HL-60 (cell line): ENCODE data around the gene AKT1.
A peak's percentile ranks its signal among the peaks of the same experiment; 100 is the strongest.

Source experiments
- DNase-seq, 2 experiments: peaks; one replicate each; pipeline ENCODE4 v3.0.0-alpha.2; 2010 to 2020; ENCODE audit warnings: low read depth in 1 of 2, low spot score in 1 of 2
- H3K27ac ChIP-seq: fragments of 250-450 bp; sonication (Bioruptor Pico); replicated peaks from 2 replicates; pipeline ENCODE4 v1.5.1; 2020; ENCODE audit warnings: mild to moderate bottlenecking, moderate library complexity
- H3K27me3 ChIP-seq: fragments of 250-450 bp; sonication (Bioruptor Pico); 2 replicates; pipeline ENCODE4 v1.5.1; 2021; ENCODE audit warnings: mild to moderate bottlenecking, moderate library complexity; ENCODE audit not compliant: insufficient read depth, poor library complexity, severe bottlenecking
- H3K4me3 ChIP-seq: replicated peaks from 2 replicates; pipeline ENCODE4 v1.5.1; 2011; ENCODE audit warnings: mild to moderate bottlenecking, control low read depth, low read length; ENCODE audit not compliant: insufficient read depth
- GABPA ChIP-seq: IDR thresholded peaks from 2 replicates; pipeline ENCODE4 v1.6.1; 2012; ENCODE audit warnings: low read depth
- POLR2AphosphoS5 ChIP-seq: IDR thresholded peaks from 2 replicates; pipeline ENCODE4 v1.6.1; 2012; ENCODE audit warnings: low read depth
- REST ChIP-seq: IDR thresholded peaks from 2 replicates; pipeline ENCODE4 v1.6.1; 2012; ENCODE audit warnings: low read depth; ENCODE audit not compliant: insufficient replicate concordance
- SPI1 ChIP-seq: IDR thresholded peaks from 2 replicates; pipeline ENCODE4 v1.6.1; 2012; ENCODE audit warnings: low read depth, mild to moderate bottlenecking, borderline replicate concordance
- TF ChIP-seq, protein P1 (sequence below): IDR thresholded peaks from one replicate; pipeline ENCODE4 v1.5.1; 2011; ENCODE audit warnings: low read length, control low read depth, inconsistent platforms; ENCODE audit not compliant: insufficient read depth

The AKT1 gene

DNA sequence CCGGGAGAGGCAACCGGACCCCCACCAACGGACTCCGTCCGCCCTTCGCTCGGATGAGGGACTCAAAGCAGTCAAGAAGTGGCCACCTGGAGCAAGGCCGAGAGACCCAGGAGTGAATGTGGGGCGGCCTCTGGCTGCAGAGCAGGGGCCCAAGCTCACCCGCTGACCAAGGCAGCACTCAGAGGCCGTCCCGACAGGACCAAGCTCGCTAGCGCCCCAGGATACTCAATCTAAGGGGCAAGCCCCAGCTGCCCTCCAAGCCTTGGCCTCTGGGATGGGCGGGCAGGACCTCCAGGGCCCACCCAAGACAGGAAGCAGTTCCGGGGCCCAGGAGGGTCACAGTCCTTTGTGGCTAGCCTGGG is 936 bp downstream of the AKT1 start:
- DNase-seq, result no peak
- Histone ChIP-seq H3K27me3 (no peaks in the 10 kb centered on the region), H3K4me3 (peak overlapping the region; percentile 77), H3K27ac (peak overlapping the region; percentile 56)
- TF ChIP-seq POLR2AphosphoS5 (no peak), SPI1 (no peak), REST (no peak), GABPA (no peak)
- TF ChIP-seq, protein P1, sequence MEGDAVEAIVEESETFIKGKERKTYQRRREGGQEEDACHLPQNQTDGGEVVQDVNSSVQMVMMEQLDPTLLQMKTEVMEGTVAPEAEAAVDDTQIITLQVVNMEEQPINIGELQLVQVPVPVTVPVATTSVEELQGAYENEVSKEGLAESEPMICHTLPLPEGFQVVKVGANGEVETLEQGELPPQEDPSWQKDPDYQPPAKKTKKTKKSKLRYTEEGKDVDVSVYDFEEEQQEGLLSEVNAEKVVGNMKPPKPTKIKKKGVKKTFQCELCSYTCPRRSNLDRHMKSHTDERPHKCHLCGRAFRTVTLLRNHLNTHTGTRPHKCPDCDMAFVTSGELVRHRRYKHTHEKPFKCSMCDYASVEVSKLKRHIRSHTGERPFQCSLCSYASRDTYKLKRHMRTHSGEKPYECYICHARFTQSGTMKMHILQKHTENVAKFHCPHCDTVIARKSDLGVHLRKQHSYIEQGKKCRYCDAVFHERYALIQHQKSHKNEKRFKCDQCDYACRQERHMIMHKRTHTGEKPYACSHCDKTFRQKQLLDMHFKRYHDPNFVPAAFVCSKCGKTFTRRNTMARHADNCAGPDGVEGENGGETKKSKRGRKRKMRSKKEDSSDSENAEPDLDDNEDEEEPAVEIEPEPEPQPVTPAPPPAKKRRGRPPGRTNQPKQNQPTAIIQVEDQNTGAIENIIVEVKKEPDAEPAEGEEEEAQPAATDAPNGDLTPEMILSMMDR, result no peak

DNA sequence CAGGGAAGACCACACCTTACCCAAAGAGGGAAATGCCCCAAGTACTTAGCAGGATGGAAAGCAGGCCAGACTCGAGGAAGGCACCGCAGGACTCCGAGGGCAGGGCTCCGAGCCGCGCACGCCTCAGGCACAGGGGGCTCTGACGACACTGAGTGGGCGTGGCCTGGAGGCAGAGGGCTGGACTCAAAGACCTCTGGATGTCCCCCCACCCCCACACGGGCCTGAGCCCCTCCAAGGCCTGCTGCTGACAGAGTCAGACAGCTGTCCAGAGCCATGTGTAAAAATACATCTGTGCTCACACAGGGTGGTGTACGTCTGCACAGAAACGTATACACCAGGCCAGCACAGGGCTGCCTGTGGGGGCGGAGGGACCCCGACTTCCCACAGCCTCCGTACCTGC is 1.4 kb downstream of the AKT1 start:
- no peak for DNase-seq
- TF ChIP-seq GABPA, result no peak
- TF ChIP-seq REST, result no peak
- TF ChIP-seq POLR2AphosphoS5, result no peak
- TF ChIP-seq, protein P1, result no peak
- no peak for TF ChIP-seq SPI1
- H3K27ac ChIP-seq, result no peak overlapping the region
- H3K4me3 ChIP-seq, result peak overlapping the region; percentile 77
- no peaks in the 10 kb centered on the region for H3K27me3 ChIP-seq

- no peak overlapping the region for H3K27ac ChIP-seq
- DNase-seq, result no peak
- TF ChIP-seq POLR2AphosphoS5, result no peak
- TF ChIP-seq, protein P1, result no peak
- TF ChIP-seq GABPA, result no peak
- no peak for TF ChIP-seq REST
- no peak for TF ChIP-seq SPI1
- no peak overlapping the region for H3K4me3 ChIP-seq
- no peaks in the 10 kb centered on the region for H3K27me3 ChIP-seq
These were observed 1.9 kb downstream of the AKT1 start for GRCh38 chr14:104793703-104793959.
